ENCODE data around the gene SMC3. TPM values are rescaled to one million over a fixed set of nuclear protein-coding genes. Genes with fewer than 3 reads are reported as not detected.

Gene SMC3
- total and polyA plus RNA-seq, 2 of the 4 experiments (the other 2 are of a cell fraction): 15.0 to 15.2 TPM

GRCh38 chr10:110535958-110536891, 31.3 kb upstream of the SMC3 start (continued):
- TF ChIP-seq USF2 (IDR thresholded peaks at IDR 0.05; ENCODE audit: low read depth, low read length) (no peak), CEBPB (IDR thresholded peaks at IDR 0.05; ENCODE audit: low read depth, low read length) (peak; percentile 68), BHLHE40 (IDR thresholded peaks at IDR 0.05; ENCODE audit: low read depth, low read length) (no peak), FOS (IDR thresholded peaks at IDR 0.05; ENCODE audit: low read depth, low read length) (peak; percentile 16)
